Panc1 (cell line): ENCODE measurements around the gene XYLT1.

Source experiments
- SIN3A ChIP-seq: IDR thresholded peaks from 2 replicates; pipeline ENCODE4 v1.6.1; 2012; ENCODE audit warnings: low read depth, mild to moderate bottlenecking, low read length, moderate library complexity, borderline replicate concordance; ENCODE audit not compliant: insufficient read depth
- TCF7L2 ChIP-seq: IDR thresholded peaks from 2 replicates; pipeline ENCODE4 v1.6.1; 2011; ENCODE audit warnings: mild to moderate bottlenecking, low read depth, low read length, inconsistent platforms
- TF ChIP-seq, protein P1 (sequence below): fragments of 450-650 bp; IDR thresholded peaks from 2 replicates; pipeline ENCODE4 v1.5.1; 2017; ENCODE audit warnings: mild to moderate bottlenecking
- TF ChIP-seq, protein P2 (sequence below), 2 experiments: IDR thresholded peaks; 2 replicates each; pipeline ENCODE4 v1.6.1; 2011 to 2012; ENCODE audit warnings: low read depth in 2 of 2, control low read depth in 1 of 2, low read length in 1 of 2, mild to moderate bottlenecking in 1 of 2, moderate library complexity in 1 of 2; ENCODE audit not compliant: insufficient read depth in 1 of 2

DNA sequence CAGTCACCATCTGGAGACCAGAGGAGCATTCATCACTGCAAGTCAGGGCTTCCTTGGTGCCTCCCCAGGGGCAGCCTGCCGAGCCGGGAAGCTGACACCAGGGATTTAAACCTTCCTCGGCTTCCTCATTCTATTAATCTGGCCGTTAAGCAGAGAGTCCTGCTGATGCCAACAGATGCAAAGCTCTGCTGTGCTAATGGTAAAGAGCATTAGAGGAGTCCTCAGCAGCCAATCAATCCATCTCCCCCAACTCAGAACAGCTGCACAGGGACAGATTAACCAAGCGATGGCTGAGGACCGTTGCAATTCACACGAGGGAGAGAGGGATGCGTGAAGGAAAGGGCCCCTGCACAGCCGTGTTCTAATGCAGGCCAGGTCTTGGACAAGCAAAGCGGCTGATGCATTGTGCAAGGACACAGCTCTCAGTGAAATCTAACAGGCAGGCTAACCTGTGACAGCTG, 116.6 kb downstream of the XYLT1 start:
- TF ChIP-seq, protein P1, sequence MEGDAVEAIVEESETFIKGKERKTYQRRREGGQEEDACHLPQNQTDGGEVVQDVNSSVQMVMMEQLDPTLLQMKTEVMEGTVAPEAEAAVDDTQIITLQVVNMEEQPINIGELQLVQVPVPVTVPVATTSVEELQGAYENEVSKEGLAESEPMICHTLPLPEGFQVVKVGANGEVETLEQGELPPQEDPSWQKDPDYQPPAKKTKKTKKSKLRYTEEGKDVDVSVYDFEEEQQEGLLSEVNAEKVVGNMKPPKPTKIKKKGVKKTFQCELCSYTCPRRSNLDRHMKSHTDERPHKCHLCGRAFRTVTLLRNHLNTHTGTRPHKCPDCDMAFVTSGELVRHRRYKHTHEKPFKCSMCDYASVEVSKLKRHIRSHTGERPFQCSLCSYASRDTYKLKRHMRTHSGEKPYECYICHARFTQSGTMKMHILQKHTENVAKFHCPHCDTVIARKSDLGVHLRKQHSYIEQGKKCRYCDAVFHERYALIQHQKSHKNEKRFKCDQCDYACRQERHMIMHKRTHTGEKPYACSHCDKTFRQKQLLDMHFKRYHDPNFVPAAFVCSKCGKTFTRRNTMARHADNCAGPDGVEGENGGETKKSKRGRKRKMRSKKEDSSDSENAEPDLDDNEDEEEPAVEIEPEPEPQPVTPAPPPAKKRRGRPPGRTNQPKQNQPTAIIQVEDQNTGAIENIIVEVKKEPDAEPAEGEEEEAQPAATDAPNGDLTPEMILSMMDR, result no peak
- TF ChIP-seq, protein P2, sequence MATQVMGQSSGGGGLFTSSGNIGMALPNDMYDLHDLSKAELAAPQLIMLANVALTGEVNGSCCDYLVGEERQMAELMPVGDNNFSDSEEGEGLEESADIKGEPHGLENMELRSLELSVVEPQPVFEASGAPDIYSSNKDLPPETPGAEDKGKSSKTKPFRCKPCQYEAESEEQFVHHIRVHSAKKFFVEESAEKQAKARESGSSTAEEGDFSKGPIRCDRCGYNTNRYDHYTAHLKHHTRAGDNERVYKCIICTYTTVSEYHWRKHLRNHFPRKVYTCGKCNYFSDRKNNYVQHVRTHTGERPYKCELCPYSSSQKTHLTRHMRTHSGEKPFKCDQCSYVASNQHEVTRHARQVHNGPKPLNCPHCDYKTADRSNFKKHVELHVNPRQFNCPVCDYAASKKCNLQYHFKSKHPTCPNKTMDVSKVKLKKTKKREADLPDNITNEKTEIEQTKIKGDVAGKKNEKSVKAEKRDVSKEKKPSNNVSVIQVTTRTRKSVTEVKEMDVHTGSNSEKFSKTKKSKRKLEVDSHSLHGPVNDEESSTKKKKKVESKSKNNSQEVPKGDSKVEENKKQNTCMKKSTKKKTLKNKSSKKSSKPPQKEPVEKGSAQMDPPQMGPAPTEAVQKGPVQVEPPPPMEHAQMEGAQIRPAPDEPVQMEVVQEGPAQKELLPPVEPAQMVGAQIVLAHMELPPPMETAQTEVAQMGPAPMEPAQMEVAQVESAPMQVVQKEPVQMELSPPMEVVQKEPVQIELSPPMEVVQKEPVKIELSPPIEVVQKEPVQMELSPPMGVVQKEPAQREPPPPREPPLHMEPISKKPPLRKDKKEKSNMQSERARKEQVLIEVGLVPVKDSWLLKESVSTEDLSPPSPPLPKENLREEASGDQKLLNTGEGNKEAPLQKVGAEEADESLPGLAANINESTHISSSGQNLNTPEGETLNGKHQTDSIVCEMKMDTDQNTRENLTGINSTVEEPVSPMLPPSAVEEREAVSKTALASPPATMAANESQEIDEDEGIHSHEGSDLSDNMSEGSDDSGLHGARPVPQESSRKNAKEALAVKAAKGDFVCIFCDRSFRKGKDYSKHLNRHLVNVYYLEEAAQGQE (IDR thresholded peaks at IDR 0.05; ENCODE audit: insufficient read depth in 1 of 2, low read depth in 2 of 2, low read length in 1 of 2), result no peak
- TF ChIP-seq SIN3A, result no peak
- no peak for TF ChIP-seq TCF7L2
